ENCODE data around the gene RNASEH2A.
"Not testable (repeated sequence)": the region's sequence is repeated elsewhere in the genome, so short reads cannot be mapped to it uniquely, and the experiment has no call there.

DNA sequence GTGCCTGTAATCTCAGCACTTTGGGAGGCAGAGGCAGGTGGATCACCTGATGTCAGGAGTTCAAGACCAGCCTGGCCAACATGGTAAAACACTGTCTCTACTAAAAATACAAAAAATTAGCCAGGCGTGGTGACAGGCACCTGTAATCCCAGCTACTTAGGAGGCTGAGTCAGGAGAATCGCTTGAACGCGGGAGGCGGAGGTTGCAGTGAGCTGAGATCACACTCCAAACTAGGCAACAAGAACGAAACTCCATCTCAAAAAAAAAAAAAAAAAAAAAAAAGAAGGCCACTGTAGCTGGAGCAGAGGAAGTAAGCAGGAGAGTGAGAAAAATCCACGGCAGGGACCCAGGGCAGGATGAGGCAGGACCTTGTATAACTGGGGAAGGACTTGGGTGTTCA is 40.2 kb downstream of the RNASEH2A start:
- not testable (repeated sequence) for TF ChIP-seq CTCF, POLR2A (IDR thresholded peaks at IDR 0.05)
